ENCODE results near the gene FOXP2.

GRCh38 chr7:114710499-114710898, 295.9 kb downstream of the FOXP2 start:
- TF ChIP-seq ZNF565 (CRISPR knock-in tag; conservative IDR thresholded peaks at IDR 0.05; ENCODE audit: low read depth) (no peak), RARB (CRISPR knock-in tag; IDR thresholded peaks at IDR 0.05) (no peak), ZFP30 (CRISPR knock-in tag; IDR thresholded peaks at IDR 0.05) (no peak), ISL1 (CRISPR knock-in tag; IDR thresholded peaks at IDR 0.05) (no peak), ZFP3 (CRISPR knock-in tag; IDR thresholded peaks at IDR 0.05) (no peak), ZC3H10 (CRISPR knock-in tag; IDR thresholded peaks at IDR 0.05) (no peak), BACH2 (CRISPR knock-in tag; IDR thresholded peaks at IDR 0.05; ENCODE audit: borderline replicate concordance) (no peak), CREB5 (CRISPR knock-in tag; IDR thresholded peaks at IDR 0.05; ENCODE audit: low read depth) (no peak), PATZ1 (CRISPR knock-in tag; IDR thresholded peaks at IDR 0.05; ENCODE audit: borderline replicate concordance) (no peak), CSDC2 (CRISPR knock-in tag; IDR thresholded peaks at IDR 0.05) (no peak)
